A549 (cell line): ENCODE measurements around the gene C19orf47.

Source experiments
- CTCF ChIP-seq: fragments of >200 bp; sonication (Bioruptor Twin); formaldehyde crosslinking; IDR thresholded peaks from 3 replicates; pipeline ENCODE4 v1.5.1; 2016
- NR3C1 ChIP-seq: fragments of >200 bp; sonication (Bioruptor Twin); formaldehyde crosslinking; IDR thresholded peaks from 3 replicates; pipeline ENCODE4 v1.6.1; 2017

GRCh38 chr19:40305403-40305802 lies 42.8 kb downstream of the C19orf47 start:
- TF ChIP-seq NR3C1 (no peak), CTCF (peak; percentile 100)
